ENCODE data around the gene STBD1.
"Not testable (repeated sequence)": the region's sequence is repeated elsewhere in the genome, so short reads cannot be mapped to it uniquely, and the experiment has no call there.

The STBD1 gene

GRCh38 chr4:76283900-76284299 is 22.6 kb upstream of the STBD1 start:
- no peak for DNase-seq (ENCODE audit: low spot score)

GRCh38 chr4:76287811-76288210 is 18.7 kb upstream of the STBD1 start:
- DNase-seq (ENCODE audit: low spot score): not testable (repeated sequence)

- no peak for DNase-seq (ENCODE audit: low spot score)
Measured at GRCh38 chr4:76292730-76293129, 13.8 kb upstream of the STBD1 start.

- no peak for DNase-seq (ENCODE audit: low spot score)
Measured at GRCh38 chr4:76293772-76294171, 12.8 kb upstream of the STBD1 start.

GRCh38 chr4:76296286-76296820 is 10.2 kb upstream of the STBD1 start:
- no peak for DNase-seq (ENCODE audit: low spot score)

GRCh38 chr4:76298227-76298626 is 8.3 kb upstream of the STBD1 start:
- DNase-seq (ENCODE audit: low spot score): no peak

GRCh38 chr4:76300012-76300411 is 6.5 kb upstream of the STBD1 start:
- no peak for DNase-seq (ENCODE audit: low spot score)

GRCh38 chr4:76301068-76301774 is 5.3 kb upstream of the STBD1 start:
- DNase-seq (ENCODE audit: low spot score): no peak

GRCh38 chr4:76301775-76302162 is 4.8 kb upstream of the STBD1 start:
- DNase-seq (ENCODE audit: low spot score): no peak

- no peak for DNase-seq (ENCODE audit: low spot score)
Measured at GRCh38 chr4:76302826-76303438, 3.6 kb upstream of the STBD1 start.

GRCh38 chr4:76305033-76305687 is 1.4 kb upstream of the STBD1 start:
- DNase-seq (ENCODE audit: low spot score): no peak

GRCh38 chr4:76306882-76307659 is 538 bp downstream of the STBD1 start:
- no peak for DNase-seq (ENCODE audit: low spot score)

GRCh38 chr4:76307660-76308014 is 1.1 kb downstream of the STBD1 start:
- no peak for DNase-seq (ENCODE audit: low spot score)

- DNase-seq (ENCODE audit: low spot score): no peak
Measured at GRCh38 chr4:76308548-76308947, 2.0 kb downstream of the STBD1 start.

- DNase-seq (ENCODE audit: low spot score): no peak
Measured at GRCh38 chr4:76309939-76310550, 3.5 kb downstream of the STBD1 start.

- no peak for DNase-seq (ENCODE audit: low spot score)
Measured at GRCh38 chr4:76310683-76311082, 4.2 kb downstream of the STBD1 start.

GRCh38 chr4:76311896-76312331 is 5.4 kb downstream of the STBD1 start:
- DNase-seq (ENCODE audit: low spot score): no peak

GRCh38 chr4:76312457-76312856 is 5.9 kb downstream of the STBD1 start:
- DNase-seq (ENCODE audit: low spot score): no peak

GRCh38 chr4:76313547-76313946 is 7.0 kb downstream of the STBD1 start:
- DNase-seq (ENCODE audit: low spot score): no peak

GRCh38 chr4:76315267-76315918 is 8.9 kb downstream of the STBD1 start:
- DNase-seq (ENCODE audit: low spot score): no peak

GRCh38 chr4:76316131-76316530 is 9.6 kb downstream of the STBD1 start:
- DNase-seq (ENCODE audit: low spot score): no peak

Measured in hematopoietic multipotent progenitor cell treated with erythropoietin and hydrocortisone succinate and interleukin-3 and kit ligand, for 17 days (in vitro differentiated cells).